MV-4-11 (cell line): ENCODE results near the gene CYP2S1.
A peak's percentile ranks its signal among the peaks of the same experiment; 100 is the strongest.

ENCODE experiments used
- DNase-seq: peaks from one replicate; lab custom pipeline; 2025; lab: John Stamatoyannopoulos, UW

The CYP2S1 gene

GRCh38 chr19:41226053-41226873 is 33.2 kb downstream of the CYP2S1 start:
- peak; percentile 51 for DNase-seq

- no peak for DNase-seq
These were observed 33.9 kb downstream of the CYP2S1 start for GRCh38 chr19:41226874-41227390.

GRCh38 chr19:41228486-41228885 is 35.5 kb downstream of the CYP2S1 start:
- no peak for DNase-seq

GRCh38 chr19:41229338-41229737 is 36.3 kb downstream of the CYP2S1 start:
- peak; percentile 39 for DNase-seq

DNA sequence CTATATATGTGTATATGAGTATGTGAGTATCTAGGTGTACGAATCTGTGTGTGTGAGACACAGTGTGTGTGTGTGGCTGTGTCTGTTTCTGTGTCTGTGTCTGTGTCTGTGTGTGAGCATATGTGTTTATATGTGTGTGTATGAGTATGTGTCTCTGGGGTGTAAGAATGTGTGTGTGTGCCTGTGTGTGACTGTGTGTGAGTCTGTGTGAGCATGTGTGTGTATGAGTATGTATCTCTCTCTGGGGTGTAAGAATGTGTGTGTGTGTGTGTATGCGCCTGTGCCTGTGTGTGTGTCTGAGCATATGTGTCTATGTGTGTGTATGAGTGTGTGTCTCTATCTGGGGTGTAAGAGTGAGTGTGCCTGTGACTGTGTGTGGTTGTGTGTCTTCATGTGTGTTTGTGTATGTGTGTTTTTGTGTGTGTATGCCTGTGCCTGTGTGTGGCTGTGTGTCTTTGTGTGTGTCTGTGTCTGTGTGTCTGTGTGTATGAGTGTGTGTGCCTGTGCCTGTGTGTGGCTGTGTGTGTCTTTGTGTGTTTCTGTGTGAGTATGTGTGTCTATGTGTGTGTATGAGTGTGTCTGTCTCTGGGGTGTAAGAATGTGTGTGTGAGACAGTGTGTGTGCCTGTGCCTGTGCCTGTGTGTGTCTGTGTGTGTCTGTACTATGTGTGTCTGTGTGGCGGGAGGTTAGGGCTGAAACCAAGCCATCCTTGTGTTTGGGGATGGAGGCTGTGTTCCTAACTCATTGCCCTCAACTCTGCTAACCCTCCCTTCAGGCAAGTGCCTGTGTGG is 37.2 kb downstream of the CYP2S1 start:
- DNase-seq, result no peak

DNA sequence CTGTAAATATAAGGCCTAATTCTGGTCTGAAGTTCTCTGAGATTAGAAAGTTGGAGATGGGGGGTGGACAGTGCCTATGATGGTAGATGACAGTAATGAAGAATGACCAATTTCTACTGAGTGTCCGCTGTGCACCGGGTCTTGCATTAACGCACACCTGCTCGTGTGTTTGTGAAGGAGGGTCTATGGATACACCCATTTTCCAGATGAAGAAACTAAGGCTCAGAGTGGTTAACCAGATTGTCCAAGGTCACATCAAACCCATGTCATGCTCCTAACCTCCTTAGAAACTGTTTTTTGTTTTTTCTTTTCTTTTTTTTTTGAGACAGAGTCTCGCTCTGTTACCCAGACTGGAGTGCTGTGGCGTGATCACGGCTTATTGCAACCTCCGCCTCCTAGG is 39.7 kb downstream of the CYP2S1 start:
- DNase-seq, result no peak

GRCh38 chr19:41233748-41234240 is 40.8 kb downstream of the CYP2S1 start:
- DNase-seq, result peak; percentile 100

GRCh38 chr19:41234512-41235168 is 41.6 kb downstream of the CYP2S1 start:
- peak; percentile 23 for DNase-seq

DNA sequence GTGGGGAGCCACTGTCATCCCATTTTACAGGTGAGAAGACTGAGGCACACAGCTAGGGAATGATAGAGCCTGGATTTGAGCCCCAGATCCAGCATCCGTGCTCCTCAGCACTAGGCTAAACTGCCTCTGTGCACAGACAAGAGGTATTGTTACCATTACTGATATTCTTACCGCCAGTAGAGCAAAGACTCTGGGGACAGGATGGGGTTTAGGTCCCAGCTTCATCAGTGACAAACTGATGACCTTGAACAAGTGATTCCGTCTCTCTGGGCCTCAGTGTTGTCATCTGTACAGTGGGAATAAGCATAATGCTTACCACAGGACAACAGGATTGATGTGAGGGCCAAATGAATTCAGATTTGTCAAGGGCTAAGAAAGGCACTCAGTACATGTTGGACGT is 42.5 kb downstream of the CYP2S1 start:
- no peak for DNase-seq

- DNase-seq, result no peak
These were observed 45.2 kb downstream of the CYP2S1 start for GRCh38 chr19:41238244-41238643.

GRCh38 chr19:41239363-41239762 is 46.3 kb downstream of the CYP2S1 start:
- DNase-seq, result no peak

DNA sequence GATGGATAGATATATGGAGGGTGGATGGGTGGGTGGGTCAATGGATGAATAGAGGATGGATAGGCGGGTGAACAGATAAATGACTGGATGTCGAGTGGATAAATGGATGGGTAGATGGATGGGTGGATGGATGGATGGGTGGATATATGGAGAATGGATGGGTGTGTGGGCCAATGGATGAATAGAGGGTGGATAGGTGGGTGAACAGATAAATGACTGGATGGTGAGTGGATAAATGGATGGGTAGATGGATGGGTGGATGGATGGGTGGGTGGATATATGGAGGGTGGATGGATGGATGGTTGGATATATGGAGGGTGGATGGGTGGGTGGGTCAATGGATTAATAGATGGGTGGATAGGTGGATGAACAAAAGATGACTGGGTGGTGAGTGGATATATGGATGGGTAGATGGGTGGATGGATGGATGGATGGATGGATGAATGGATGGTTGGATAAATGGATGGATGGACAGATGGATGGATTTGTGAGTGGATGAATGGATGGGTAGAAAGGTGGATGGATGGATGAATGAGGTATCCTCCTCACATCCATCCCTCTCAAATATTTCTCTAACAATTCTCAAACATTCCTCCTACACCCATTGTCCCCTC is 47.0 kb downstream of the CYP2S1 start:
- DNase-seq, result no peak

GRCh38 chr19:41241859-41242258 is 48.8 kb downstream of the CYP2S1 start:
- no peak for DNase-seq

GRCh38 chr19:41244117-41244516 is 51.1 kb downstream of the CYP2S1 start:
- no peak for DNase-seq

DNA sequence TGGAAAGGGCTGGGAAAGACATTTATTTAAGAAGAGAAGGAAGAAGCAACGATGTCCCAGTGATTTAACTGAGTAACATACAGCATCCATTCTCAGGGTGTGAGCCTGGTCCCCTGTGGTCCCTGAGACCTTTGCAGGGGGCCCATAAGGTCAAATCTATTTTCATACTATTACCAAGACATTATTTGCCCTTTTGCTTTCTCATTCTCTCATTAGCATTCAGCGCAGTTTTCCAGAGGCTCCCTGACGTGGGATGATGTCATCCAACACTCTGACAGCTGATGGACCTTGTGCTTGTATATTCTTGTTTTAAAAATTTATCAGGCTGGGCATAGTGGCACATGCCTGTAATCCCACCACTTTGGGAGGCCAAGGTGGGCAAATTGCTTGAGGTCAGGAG is 52.8 kb downstream of the CYP2S1 start:
- DNase-seq, result no peak

- DNase-seq, result peak; percentile 31
These were observed 55.9 kb downstream of the CYP2S1 start for GRCh38 chr19:41248895-41249294.

GRCh38 chr19:41249707-41250423 is 56.8 kb downstream of the CYP2S1 start:
- DNase-seq, result no peak

- DNase-seq, result no peak
These were observed 60.6 kb downstream of the CYP2S1 start for GRCh38 chr19:41253660-41254059.

DNA sequence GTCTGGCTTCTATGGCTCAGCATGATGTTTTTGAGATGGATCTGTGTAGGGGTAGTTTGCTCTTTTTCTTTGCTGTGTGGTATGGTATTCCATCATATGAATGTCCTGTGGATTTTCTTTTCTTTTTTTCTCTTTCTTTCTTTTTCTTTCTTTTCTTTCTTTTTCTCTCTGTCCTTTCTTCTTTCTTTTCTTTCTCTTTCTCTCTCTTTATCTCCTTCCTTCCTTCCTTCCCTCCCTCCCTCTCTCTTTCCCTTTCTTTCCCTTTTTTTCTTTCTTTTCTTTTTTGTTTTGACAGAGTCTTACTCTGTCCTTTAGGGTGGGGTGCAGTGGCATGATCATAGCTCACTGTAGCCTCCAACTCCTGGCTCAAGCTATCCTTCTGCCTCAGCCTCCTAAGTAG is 62.2 kb downstream of the CYP2S1 start:
- no peak for DNase-seq
